ENCODE measurements around the gene DHRS1.

Gene DHRS1

GRCh38 chr14:24263848-24264247 lies 35.7 kb downstream of the DHRS1 start:
- DNase-seq (ENCODE audit: low read depth, low spot score) = no peak

GRCh38 chr14:24262821-24263733 lies 36.5 kb downstream of the DHRS1 start, which contains the start of gene TGM1:
Gene TGM1 (minus strand): TSS chr14:24263177. CDS start chr14:24262352, 825 bp downstream.
- no peak for DNase-seq (ENCODE audit: low read depth, low spot score)

GRCh38 chr14:24261969-24262327 lies 37.6 kb downstream of the DHRS1 start:
- no peak for DNase-seq (ENCODE audit: low read depth, low spot score)

- DNase-seq (ENCODE audit: low read depth, low spot score) = no peak
These were observed 38.2 kb downstream of the DHRS1 start for GRCh38 chr14:24261256-24261968.

- no peak for DNase-seq (ENCODE audit: low read depth, low spot score)
These were observed 38.8 kb downstream of the DHRS1 start for GRCh38 chr14:24260780-24261157.

- DNase-seq (ENCODE audit: low read depth, low spot score) = no peak
These were observed 39.4 kb downstream of the DHRS1 start for GRCh38 chr14:24260026-24260779.

- no peak for DNase-seq (ENCODE audit: low read depth, low spot score)
These were observed 40.1 kb downstream of the DHRS1 start for GRCh38 chr14:24259282-24260025.

- DNase-seq (ENCODE audit: low read depth, low spot score) = no peak
These were observed 40.9 kb downstream of the DHRS1 start for GRCh38 chr14:24258548-24259265.

- no peak for DNase-seq (ENCODE audit: low read depth, low spot score)
These were observed 41.5 kb downstream of the DHRS1 start for GRCh38 chr14:24258119-24258518.

GRCh38 chr14:24256960-24257359 lies 42.6 kb downstream of the DHRS1 start:
- DNase-seq (ENCODE audit: low read depth, low spot score) = no peak

- no peak for DNase-seq (ENCODE audit: low read depth, low spot score)
These were observed 43.5 kb downstream of the DHRS1 start for GRCh38 chr14:24255931-24256711.

- DNase-seq (ENCODE audit: low read depth, low spot score) = no peak
These were observed 44.1 kb downstream of the DHRS1 start for GRCh38 chr14:24255438-24255837.

- no peak for DNase-seq (ENCODE audit: low read depth, low spot score)
These were observed 44.8 kb downstream of the DHRS1 start for GRCh38 chr14:24254630-24255392.

- DNase-seq (ENCODE audit: low read depth, low spot score) = no peak
These were observed 45.6 kb downstream of the DHRS1 start for GRCh38 chr14:24253936-24254335.

- no peak for DNase-seq (ENCODE audit: low read depth, low spot score)
These were observed 47.1 kb downstream of the DHRS1 start for GRCh38 chr14:24252289-24253124.

- no peak for DNase-seq (ENCODE audit: low read depth, low spot score)
These were observed 47.7 kb downstream of the DHRS1 start for GRCh38 chr14:24251880-24252288.

GRCh38 chr14:24250354-24250753 lies 49.2 kb downstream of the DHRS1 start:
- no peak for DNase-seq (ENCODE audit: low read depth, low spot score)
